ENCODE results near the gene AADACL4. TPM values are rescaled to one million over a fixed set of nuclear protein-coding genes. Genes with fewer than 3 reads are reported as not detected.
A peak's percentile ranks its signal among the peaks of the same experiment; 100 is the strongest.

The AADACL4 gene
- total and polyA plus RNA-seq, 9 of the 15 experiments (the other 6 are each of a cell fraction or from before 2014, with no cell fraction given): not detected

DNA sequence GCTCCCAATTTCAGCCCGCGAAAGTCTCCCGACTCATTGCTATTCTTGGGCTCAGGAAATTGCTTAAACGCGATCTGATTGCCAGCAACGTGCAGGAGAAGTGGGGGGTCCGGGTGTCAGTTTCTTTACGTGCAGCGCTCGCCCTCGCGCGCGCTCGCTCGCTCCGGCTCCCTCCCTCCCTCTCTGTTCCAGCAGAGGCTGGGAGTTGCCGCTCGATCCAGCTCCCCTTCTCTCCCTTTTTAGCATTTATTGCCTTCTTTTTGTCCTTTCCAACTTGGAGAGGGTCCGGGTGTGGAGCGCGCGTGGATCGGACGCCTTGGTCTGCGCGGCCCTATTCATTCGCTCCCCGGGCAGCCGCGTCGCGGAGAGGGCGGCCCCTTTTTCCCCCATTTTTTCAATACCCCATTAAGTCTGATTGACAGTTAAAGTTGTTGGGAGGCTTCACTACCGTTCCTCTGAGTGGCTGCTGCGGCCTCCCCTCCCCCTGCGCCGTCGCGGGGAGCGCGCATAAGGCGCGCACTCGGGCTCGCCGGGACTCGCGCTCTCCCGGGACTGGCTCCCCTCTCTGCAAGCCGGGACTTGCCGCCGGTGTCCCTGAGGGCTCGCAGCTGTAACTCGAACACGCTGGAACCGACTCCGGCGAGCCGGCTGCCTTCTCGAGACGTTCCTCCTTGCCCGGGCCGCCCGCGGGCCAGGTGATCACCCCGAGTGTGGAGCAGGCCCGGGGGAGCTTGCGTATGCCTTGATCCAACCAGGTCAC lies 25.8 kb upstream of the AADACL4 start, which contains the start of gene DHRS3 (continued):
- TF ChIP-seq, protein P1, sequence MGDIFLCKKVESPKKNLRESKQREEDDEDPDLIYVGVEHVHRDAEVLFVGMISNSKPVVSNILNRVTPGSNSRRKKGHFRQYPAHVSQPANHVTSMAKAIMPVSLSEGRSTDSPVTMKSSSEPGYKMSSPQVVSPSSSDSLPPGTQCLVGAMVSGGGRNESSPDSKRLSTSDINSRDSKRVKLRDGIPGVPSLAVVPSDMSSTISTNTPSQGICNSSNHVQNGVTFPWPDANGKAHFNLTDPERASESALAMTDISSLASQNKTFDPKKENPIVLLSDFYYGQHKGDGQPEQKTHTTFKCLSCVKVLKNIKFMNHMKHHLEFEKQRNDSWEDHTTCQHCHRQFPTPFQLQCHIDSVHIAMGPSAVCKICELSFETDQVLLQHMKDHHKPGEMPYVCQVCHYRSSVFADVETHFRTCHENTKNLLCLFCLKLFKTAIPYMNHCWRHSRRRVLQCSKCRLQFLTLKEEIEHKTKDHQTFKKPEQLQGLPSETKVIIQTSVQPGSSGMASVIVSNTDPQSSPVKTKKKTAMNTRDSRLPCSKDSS (IDR thresholded peaks at IDR 0.05; ENCODE audit: low read depth, partially characterized antibody): no peak
- TF ChIP-seq ZNF197 (CRISPR knock-in tag; IDR thresholded peaks at IDR 0.05; ENCODE audit: low read depth) (0 out of 2 replicates have a peak, but pooled peaks have one; percentile 73), FUS (optimal IDR thresholded peaks at IDR 0.05; ENCODE audit: low read depth, low read length) (no peak), POLR3G (IDR thresholded peaks at IDR 0.05; ENCODE audit: extremely low read depth, insufficient read length, insufficient replicate concordance) (no peak), SMARCA5 (IDR thresholded peaks at IDR 0.05) (no peak), RAD21 (CRISPR knock-in tag; conservative IDR thresholded peaks at IDR 0.05 in 1 of 2, IDR thresholded peaks at IDR 0.05 in 1 of 2) (no peak), JUND (IDR thresholded peaks at IDR 0.05; ENCODE audit: borderline replicate concordance, low read depth, low read length) (peak; percentile 43; the same call in 1 of the 2 replicates), JUND (tag; IDR thresholded peaks at IDR 0.05; ENCODE audit: borderline replicate concordance, low read depth, low read length) (no peak; the same call in 2 of the 3 replicates), ZNF347 (CRISPR knock-in tag; IDR thresholded peaks at IDR 0.05; ENCODE audit: low read depth) (no peak), TCF7 (IDR thresholded peaks at IDR 0.05; ENCODE audit: borderline replicate concordance) (no peak), PRMT5 (CRISPR knock-in tag; IDR thresholded peaks at IDR 0.05) (no peak), HDAC2 (IDR thresholded peaks at IDR 0.05) (no peak), ZNF589 (CRISPR knock-in tag; IDR thresholded peaks at IDR 0.05; ENCODE audit: low read depth) (no peak), POLR2H (tag; IDR thresholded peaks at IDR 0.05; ENCODE audit: low read depth) (peak; percentile 60; the same call in 1 of the 2 replicates), NFIC (IDR thresholded peaks at IDR 0.05) (no peak; the same call in 1 of the 2 replicates), IRF2 (CRISPR knock-in tag; IDR thresholded peaks at IDR 0.05) (no peak), MAFK (IDR thresholded peaks at IDR 0.05; ENCODE audit: low read length) (no peak)
- TF ChIP-seq, protein P2, sequence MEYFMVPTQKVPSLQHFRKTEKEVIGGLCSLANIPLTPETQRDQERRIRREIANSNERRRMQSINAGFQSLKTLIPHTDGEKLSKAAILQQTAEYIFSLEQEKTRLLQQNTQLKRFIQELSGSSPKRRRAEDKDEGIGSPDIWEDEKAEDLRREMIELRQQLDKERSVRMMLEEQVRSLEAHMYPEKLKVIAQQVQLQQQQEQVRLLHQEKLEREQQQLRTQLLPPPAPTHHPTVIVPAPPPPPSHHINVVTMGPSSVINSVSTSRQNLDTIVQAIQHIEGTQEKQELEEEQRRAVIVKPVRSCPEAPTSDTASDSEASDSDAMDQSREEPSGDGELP (CRISPR knock-in tag; IDR thresholded peaks at IDR 0.05; ENCODE audit: borderline replicate concordance): peak; percentile 87
- TF ChIP-seq, protein P3, sequence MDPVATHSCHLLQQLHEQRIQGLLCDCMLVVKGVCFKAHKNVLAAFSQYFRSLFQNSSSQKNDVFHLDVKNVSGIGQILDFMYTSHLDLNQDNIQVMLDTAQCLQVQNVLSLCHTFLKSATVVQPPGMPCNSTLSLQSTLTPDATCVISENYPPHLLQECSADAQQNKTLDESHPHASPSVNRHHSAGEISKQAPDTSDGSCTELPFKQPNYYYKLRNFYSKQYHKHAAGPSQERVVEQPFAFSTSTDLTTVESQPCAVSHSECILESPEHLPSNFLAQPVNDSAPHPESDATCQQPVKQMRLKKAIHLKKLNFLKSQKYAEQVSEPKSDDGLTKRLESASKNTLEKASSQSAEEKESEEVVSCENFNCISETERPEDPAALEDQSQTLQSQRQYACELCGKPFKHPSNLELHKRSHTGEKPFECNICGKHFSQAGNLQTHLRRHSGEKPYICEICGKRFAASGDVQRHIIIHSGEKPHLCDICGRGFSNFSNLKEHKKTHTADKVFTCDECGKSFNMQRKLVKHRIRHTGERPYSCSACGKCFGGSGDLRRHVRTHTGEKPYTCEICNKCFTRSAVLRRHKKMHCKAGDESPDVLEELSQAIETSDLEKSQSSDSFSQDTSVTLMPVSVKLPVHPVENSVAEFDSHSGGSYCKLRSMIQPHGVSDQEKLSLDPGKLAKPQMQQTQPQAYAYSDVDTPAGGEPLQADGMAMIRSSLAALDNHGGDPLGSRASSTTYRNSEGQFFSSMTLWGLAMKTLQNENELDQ (CRISPR knock-in tag; IDR thresholded peaks at IDR 0.05; ENCODE audit: borderline replicate concordance): peak; percentile 73; the same call in 1 of the 2 replicates
- TF ChIP-seq, protein P4, sequence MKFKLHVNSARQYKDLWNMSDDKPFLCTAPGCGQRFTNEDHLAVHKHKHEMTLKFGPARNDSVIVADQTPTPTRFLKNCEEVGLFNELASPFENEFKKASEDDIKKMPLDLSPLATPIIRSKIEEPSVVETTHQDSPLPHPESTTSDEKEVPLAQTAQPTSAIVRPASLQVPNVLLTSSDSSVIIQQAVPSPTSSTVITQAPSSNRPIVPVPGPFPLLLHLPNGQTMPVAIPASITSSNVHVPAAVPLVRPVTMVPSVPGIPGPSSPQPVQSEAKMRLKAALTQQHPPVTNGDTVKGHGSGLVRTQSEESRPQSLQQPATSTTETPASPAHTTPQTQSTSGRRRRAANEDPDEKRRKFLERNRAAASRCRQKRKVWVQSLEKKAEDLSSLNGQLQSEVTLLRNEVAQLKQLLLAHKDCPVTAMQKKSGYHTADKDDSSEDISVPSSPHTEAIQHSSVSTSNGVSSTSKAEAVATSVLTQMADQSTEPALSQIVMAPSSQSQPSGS (CRISPR knock-in tag; IDR thresholded peaks at IDR 0.05): no peak
- TF ChIP-seq, protein P5, sequence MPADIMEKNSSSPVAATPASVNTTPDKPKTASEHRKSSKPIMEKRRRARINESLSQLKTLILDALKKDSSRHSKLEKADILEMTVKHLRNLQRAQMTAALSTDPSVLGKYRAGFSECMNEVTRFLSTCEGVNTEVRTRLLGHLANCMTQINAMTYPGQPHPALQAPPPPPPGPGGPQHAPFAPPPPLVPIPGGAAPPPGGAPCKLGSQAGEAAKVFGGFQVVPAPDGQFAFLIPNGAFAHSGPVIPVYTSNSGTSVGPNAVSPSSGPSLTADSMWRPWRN (IDR thresholded peaks at IDR 0.05; ENCODE audit: low read depth): no peak

Data from K562 (cell line).